HEK293 (cell line): ENCODE results near the gene WDR4.

Source experiments
- BCL11A ChIP-seq: fragments of 450-650 bp; formaldehyde crosslinking; IDR thresholded peaks from 2 replicates; pipeline ENCODE4 v1.5.1; 2016; ENCODE audit warnings: low read depth, missing biosample characterization, missing genetic modification characterization
- BCL11B ChIP-seq: fragments of 450-650 bp; formaldehyde crosslinking; IDR thresholded peaks from 2 replicates; pipeline ENCODE4 v1.5.1; 2016; ENCODE audit warnings: low read depth, missing biosample characterization, missing genetic modification characterization
- GLIS1 ChIP-seq: fragments of 450-650 bp; formaldehyde crosslinking; IDR thresholded peaks from 2 replicates; pipeline ENCODE4 v1.5.1; 2016; ENCODE audit warnings: missing biosample characterization, missing genetic modification characterization
- SP2 ChIP-seq: fragments of 450-650 bp; formaldehyde crosslinking; IDR thresholded peaks from 2 replicates; pipeline ENCODE4 v1.5.1; 2016; ENCODE audit warnings: missing biosample characterization, missing genetic modification characterization
- ZNF202 ChIP-seq: fragments of 450-650 bp; formaldehyde crosslinking; IDR thresholded peaks from 2 replicates; pipeline ENCODE4 v1.5.1; 2016; ENCODE audit warnings: missing biosample characterization, missing genetic modification characterization, borderline replicate concordance
- ZNF292 ChIP-seq: fragments of 450-650 bp; formaldehyde crosslinking; IDR thresholded peaks from 2 replicates; pipeline ENCODE4 v1.5.1; 2016; ENCODE audit warnings: low read depth, missing biosample characterization, missing genetic modification characterization, borderline replicate concordance
- ZNF37A ChIP-seq: fragments of 450-650 bp; IDR thresholded peaks from 2 replicates; pipeline ENCODE4 v1.5.1; 2018; ENCODE audit warnings: missing biosample characterization, missing genetic modification characterization
- ZNF654 ChIP-seq: fragments of 450-650 bp; formaldehyde crosslinking; IDR thresholded peaks from 2 replicates; pipeline ENCODE4 v1.5.1; 2016; ENCODE audit warnings: low read depth, missing biosample characterization, missing genetic modification characterization
- ZNF776 ChIP-seq: fragments of 450-650 bp; formaldehyde crosslinking; IDR thresholded peaks from 2 replicates; pipeline ENCODE4 v1.5.0; 2017; ENCODE audit warnings: missing biosample characterization, missing genetic modification characterization, borderline replicate concordance
- TF ChIP-seq, protein P1 (sequence below): fragments of 450-650 bp; formaldehyde crosslinking; IDR thresholded peaks from 2 replicates; pipeline ENCODE4 v1.5.1; 2016; ENCODE audit warnings: missing biosample characterization, missing genetic modification characterization
- TF ChIP-seq, protein P2 (sequence below): fragments of 450-650 bp; formaldehyde crosslinking; IDR thresholded peaks from 2 replicates; pipeline ENCODE4 v1.5.1; 2016; ENCODE audit warnings: missing biosample characterization, missing genetic modification characterization, low read depth
- TF ChIP-seq, protein P3 (sequence below): fragments of 450-650 bp; IDR thresholded peaks from 2 replicates; pipeline ENCODE4 v1.5.1; 2018; ENCODE audit warnings: missing biosample characterization, mild to moderate bottlenecking, missing genetic modification characterization
- TF ChIP-seq, protein P4 (sequence below): fragments of 450-650 bp; formaldehyde crosslinking; IDR thresholded peaks from 2 replicates; pipeline ENCODE4 v1.5.1; 2016; ENCODE audit warnings: missing biosample characterization, missing genetic modification characterization

DNA sequence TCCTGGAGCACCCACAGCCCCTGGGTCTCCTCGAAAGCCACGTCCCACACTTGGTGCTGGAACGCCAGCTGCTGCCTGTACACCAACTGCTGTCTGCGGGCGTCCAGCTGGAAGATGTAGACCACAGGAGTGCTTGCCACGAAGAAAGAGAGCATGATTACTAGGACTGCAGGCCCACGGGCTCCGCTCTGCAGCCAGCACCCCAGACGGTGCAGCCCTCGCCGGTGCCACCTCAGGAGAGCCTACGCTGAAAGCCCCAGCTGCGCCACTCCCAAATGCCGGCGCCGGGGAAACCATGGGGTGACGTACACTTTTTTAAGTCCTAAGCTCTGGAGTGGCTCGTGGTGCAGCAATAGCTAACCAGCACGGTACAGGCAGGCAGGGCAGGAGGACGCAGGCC is 25.7 kb downstream of the WDR4 start:
- TF ChIP-seq, protein P1, sequence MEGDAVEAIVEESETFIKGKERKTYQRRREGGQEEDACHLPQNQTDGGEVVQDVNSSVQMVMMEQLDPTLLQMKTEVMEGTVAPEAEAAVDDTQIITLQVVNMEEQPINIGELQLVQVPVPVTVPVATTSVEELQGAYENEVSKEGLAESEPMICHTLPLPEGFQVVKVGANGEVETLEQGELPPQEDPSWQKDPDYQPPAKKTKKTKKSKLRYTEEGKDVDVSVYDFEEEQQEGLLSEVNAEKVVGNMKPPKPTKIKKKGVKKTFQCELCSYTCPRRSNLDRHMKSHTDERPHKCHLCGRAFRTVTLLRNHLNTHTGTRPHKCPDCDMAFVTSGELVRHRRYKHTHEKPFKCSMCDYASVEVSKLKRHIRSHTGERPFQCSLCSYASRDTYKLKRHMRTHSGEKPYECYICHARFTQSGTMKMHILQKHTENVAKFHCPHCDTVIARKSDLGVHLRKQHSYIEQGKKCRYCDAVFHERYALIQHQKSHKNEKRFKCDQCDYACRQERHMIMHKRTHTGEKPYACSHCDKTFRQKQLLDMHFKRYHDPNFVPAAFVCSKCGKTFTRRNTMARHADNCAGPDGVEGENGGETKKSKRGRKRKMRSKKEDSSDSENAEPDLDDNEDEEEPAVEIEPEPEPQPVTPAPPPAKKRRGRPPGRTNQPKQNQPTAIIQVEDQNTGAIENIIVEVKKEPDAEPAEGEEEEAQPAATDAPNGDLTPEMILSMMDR (tag by site-specific recombination) = no peak
- TF ChIP-seq BCL11A (tag by site-specific recombination) (no peak), SP2 (tag by site-specific recombination) (no peak), ZNF654 (no peak), ZNF292 (tag by site-specific recombination) (no peak), BCL11B (tag by site-specific recombination) (no peak), GLIS1 (no peak), ZNF202 (tag by site-specific recombination) (no peak), ZNF776 (tag by site-specific recombination) (no peak), ZNF37A (tag by site-specific recombination) (no peak)
- TF ChIP-seq, protein P2, sequence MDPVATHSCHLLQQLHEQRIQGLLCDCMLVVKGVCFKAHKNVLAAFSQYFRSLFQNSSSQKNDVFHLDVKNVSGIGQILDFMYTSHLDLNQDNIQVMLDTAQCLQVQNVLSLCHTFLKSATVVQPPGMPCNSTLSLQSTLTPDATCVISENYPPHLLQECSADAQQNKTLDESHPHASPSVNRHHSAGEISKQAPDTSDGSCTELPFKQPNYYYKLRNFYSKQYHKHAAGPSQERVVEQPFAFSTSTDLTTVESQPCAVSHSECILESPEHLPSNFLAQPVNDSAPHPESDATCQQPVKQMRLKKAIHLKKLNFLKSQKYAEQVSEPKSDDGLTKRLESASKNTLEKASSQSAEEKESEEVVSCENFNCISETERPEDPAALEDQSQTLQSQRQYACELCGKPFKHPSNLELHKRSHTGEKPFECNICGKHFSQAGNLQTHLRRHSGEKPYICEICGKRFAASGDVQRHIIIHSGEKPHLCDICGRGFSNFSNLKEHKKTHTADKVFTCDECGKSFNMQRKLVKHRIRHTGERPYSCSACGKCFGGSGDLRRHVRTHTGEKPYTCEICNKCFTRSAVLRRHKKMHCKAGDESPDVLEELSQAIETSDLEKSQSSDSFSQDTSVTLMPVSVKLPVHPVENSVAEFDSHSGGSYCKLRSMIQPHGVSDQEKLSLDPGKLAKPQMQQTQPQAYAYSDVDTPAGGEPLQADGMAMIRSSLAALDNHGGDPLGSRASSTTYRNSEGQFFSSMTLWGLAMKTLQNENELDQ = no peak
- TF ChIP-seq, protein P3, sequence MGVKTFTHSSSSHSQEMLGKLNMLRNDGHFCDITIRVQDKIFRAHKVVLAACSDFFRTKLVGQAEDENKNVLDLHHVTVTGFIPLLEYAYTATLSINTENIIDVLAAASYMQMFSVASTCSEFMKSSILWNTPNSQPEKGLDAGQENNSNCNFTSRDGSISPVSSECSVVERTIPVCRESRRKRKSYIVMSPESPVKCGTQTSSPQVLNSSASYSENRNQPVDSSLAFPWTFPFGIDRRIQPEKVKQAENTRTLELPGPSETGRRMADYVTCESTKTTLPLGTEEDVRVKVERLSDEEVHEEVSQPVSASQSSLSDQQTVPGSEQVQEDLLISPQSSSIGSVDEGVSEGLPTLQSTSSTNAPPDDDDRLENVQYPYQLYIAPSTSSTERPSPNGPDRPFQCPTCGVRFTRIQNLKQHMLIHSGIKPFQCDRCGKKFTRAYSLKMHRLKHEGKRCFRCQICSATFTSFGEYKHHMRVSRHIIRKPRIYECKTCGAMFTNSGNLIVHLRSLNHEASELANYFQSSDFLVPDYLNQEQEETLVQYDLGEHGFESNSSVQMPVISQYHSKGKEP = no peak
- TF ChIP-seq, protein P4, sequence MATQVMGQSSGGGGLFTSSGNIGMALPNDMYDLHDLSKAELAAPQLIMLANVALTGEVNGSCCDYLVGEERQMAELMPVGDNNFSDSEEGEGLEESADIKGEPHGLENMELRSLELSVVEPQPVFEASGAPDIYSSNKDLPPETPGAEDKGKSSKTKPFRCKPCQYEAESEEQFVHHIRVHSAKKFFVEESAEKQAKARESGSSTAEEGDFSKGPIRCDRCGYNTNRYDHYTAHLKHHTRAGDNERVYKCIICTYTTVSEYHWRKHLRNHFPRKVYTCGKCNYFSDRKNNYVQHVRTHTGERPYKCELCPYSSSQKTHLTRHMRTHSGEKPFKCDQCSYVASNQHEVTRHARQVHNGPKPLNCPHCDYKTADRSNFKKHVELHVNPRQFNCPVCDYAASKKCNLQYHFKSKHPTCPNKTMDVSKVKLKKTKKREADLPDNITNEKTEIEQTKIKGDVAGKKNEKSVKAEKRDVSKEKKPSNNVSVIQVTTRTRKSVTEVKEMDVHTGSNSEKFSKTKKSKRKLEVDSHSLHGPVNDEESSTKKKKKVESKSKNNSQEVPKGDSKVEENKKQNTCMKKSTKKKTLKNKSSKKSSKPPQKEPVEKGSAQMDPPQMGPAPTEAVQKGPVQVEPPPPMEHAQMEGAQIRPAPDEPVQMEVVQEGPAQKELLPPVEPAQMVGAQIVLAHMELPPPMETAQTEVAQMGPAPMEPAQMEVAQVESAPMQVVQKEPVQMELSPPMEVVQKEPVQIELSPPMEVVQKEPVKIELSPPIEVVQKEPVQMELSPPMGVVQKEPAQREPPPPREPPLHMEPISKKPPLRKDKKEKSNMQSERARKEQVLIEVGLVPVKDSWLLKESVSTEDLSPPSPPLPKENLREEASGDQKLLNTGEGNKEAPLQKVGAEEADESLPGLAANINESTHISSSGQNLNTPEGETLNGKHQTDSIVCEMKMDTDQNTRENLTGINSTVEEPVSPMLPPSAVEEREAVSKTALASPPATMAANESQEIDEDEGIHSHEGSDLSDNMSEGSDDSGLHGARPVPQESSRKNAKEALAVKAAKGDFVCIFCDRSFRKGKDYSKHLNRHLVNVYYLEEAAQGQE (tag by site-specific recombination) = no peak
